OCI-LY7 (cell line): Measurements from ENCODE around the gene PCDHB2. TPM values are rescaled to one million over a fixed set of nuclear protein-coding genes. Genes with fewer than 3 reads are reported as not detected.

Source experiments
- BruUV-seq: library from RNA; stranded (reverse); fragments of 400-500 nt; replicated peaks from 2 replicates; lab custom pipeline; 2021; lab: Mats Ljungman, UMichigan
- CTCF ChIA-PET: fragments of 300-600 bp; sonication (Branson Sonifier 250); formaldehyde crosslinking; loops from one replicate; lab custom pipeline; 2022; ENCODE audit warnings: antibody characterized with exemption; ENCODE audit not compliant: unreplicated experiment; lab: Charles Lee
- POLR2A ChIA-PET: fragments of 300-600 bp; sonication (Branson Sonifier 250); formaldehyde crosslinking; loops from one replicate; lab custom pipeline; 2022; ENCODE audit warnings: antibody characterized with exemption; lab: Charles Lee
- DNase-seq: peaks from one replicate; pipeline ENCODE4 v3.0.0-alpha.2; 2015; ENCODE audit warnings: low spot score
- H2AFZ ChIP-seq: fragments of 200-600 bp; sonication (generic), shearing (Covaris generic); 2 replicates; pipeline ENCODE4 v1.6.1; 2014; ENCODE audit warnings: mild to moderate bottlenecking, antibody characterized with exemption, low read length, moderate library complexity
- H3K27ac ChIP-seq: fragments of 200-600 bp; sonication (generic); 2 replicates; pipeline ENCODE4 v1.5.1; 2014; ENCODE audit warnings: mixed run types, low read depth, mild to moderate bottlenecking, moderate library complexity, low read length, inconsistent platforms; ENCODE audit not compliant: poor library complexity, severe bottlenecking
- H3K36me3 ChIP-seq: fragments of 200-600 bp; sonication (generic); 2 replicates; pipeline ENCODE4 v1.6.1; 2014; ENCODE audit warnings: mild to moderate bottlenecking, antibody characterized with exemption, low read length, moderate library complexity, mixed read lengths; ENCODE audit not compliant: insufficient read depth
- H3K4me1 ChIP-seq: fragments of 200-600 bp; sonication (generic); 2 replicates; pipeline ENCODE4 v1.5.1; 2014; ENCODE audit warnings: mild to moderate bottlenecking, low read length; ENCODE audit not compliant: insufficient read depth, poor library complexity, severe bottlenecking
- H3K4me2 ChIP-seq: fragments of 200-600 bp; sonication (generic); 2 replicates; pipeline ENCODE4 v1.6.1; 2014; ENCODE audit warnings: mild to moderate bottlenecking, low read length
- H3K4me3 ChIP-seq: fragments of 200-600 bp; sonication (generic); 2 replicates; pipeline ENCODE4 v1.5.1; 2014; ENCODE audit warnings: mild to moderate bottlenecking, low read depth, low read length; ENCODE audit not compliant: poor library complexity, severe bottlenecking
- H3K79me2 ChIP-seq: fragments of 200-600 bp; sonication (generic); 2 replicates; pipeline ENCODE4 v1.6.1; 2016; ENCODE audit warnings: low read depth, mild to moderate bottlenecking, low read length, moderate library complexity, mixed read lengths; ENCODE audit not compliant: insufficient read depth
- H3K9me2 ChIP-seq: fragments of 200-600 bp; sonication (generic); 2 replicates; pipeline ENCODE4 v1.6.1; 2016; ENCODE audit warnings: mild to moderate bottlenecking, low read length, mixed read lengths; ENCODE audit not compliant: insufficient read depth
- H3K9me3 ChIP-seq: fragments of 200-600 bp; sonication (generic); 2 replicates; pipeline ENCODE4 v1.6.1; 2014; ENCODE audit warnings: mild to moderate bottlenecking, mixed run types, low read length, mixed read lengths
- H4K20me1 ChIP-seq: fragments of 200-600 bp; sonication (generic); 2 replicates; pipeline ENCODE4 v1.6.1; 2014; ENCODE audit warnings: mild to moderate bottlenecking, antibody characterized with exemption, low read length, moderate library complexity, mixed read lengths; ENCODE audit not compliant: insufficient read depth
- EZH2phosphoT487 ChIP-seq: fragments of 200-600 bp; sonication (generic); IDR thresholded peaks from 2 replicates; pipeline ENCODE4 v1.6.1; 2018; ENCODE audit warnings: low read depth, borderline replicate concordance, mild to moderate bottlenecking, mixed run types, antibody characterized with exemption, low read length, moderate library complexity, mixed read lengths
- intact Hi-C: fragments of 100-400 bp; cut with micrococcal nuclease; formaldehyde crosslinking; loops from one replicate; pipeline ENCODE4 v1.10.0; 2022; ENCODE audit not compliant: unreplicated experiment
- total RNA-seq, 2 experiments: library from RNA; depleted of rRNA in 1 of 2; stranded (reverse); fragments of >200 nt in 1 of 2; shearing (Covaris generic) in 1 of 2; gene quantifications; 2 replicates each; pipeline ENCODE4 v1.2.3, GENCODE V29; 2014 to 2022
- TF ChIP-seq, protein P1 (sequence below): fragments of 200-600 bp; sonication (generic); conservative IDR thresholded peaks from 2 replicates; pipeline ENCODE4 v1.5.1; 2014; ENCODE audit warnings: mild to moderate bottlenecking, antibody characterized with exemption, low read length, moderate library complexity, mixed read lengths

Gene PCDHB2
- total RNA-seq, 2 experiments from 2014 or later: not detected

DNA sequence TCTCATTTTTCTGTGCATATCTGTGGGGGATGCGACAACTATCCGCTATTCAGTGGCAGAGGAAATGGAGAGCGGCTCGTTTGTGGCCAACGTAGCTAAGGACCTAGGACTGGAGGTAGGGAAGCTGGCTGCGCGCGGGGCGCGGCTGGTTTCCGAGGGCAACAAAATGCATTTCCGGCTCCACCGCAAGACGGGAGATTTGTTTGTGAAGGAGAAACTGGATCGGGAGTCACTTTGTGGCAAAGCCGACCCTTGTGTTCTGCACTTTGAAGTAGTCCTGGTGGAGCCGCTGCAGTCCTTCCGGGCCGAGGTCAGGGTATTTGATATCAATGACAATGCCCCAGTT, 42.9 kb upstream of the PCDHB2 start:
- no peaks in the 10 kb centered on the region for H3K79me2 ChIP-seq
- ChIA-PET CTCF (no interaction called here), POLR2A (no interaction called here)
- H3K9me2 ChIP-seq: no peaks in the 10 kb centered on the region
- no peak overlapping the region for H3K27ac ChIP-seq
- no peak overlapping the region for H2AFZ ChIP-seq
- no peak overlapping the region for H3K4me2 ChIP-seq
- H3K4me1 ChIP-seq: no peaks in the 10 kb centered on the region
- no peaks in the 10 kb centered on the region for H4K20me1 ChIP-seq
- intact Hi-C loops: no loop called here
- DNase-seq: no peak
- H3K4me3 ChIP-seq: no peak overlapping the region
- H3K36me3 ChIP-seq: no peaks in the 10 kb centered on the region
- no TSS peak for BruUV-seq
- H3K9me3 ChIP-seq: no peaks in the 10 kb centered on the region
- TF ChIP-seq, protein P1, sequence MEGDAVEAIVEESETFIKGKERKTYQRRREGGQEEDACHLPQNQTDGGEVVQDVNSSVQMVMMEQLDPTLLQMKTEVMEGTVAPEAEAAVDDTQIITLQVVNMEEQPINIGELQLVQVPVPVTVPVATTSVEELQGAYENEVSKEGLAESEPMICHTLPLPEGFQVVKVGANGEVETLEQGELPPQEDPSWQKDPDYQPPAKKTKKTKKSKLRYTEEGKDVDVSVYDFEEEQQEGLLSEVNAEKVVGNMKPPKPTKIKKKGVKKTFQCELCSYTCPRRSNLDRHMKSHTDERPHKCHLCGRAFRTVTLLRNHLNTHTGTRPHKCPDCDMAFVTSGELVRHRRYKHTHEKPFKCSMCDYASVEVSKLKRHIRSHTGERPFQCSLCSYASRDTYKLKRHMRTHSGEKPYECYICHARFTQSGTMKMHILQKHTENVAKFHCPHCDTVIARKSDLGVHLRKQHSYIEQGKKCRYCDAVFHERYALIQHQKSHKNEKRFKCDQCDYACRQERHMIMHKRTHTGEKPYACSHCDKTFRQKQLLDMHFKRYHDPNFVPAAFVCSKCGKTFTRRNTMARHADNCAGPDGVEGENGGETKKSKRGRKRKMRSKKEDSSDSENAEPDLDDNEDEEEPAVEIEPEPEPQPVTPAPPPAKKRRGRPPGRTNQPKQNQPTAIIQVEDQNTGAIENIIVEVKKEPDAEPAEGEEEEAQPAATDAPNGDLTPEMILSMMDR: no peak
- no peak for TF ChIP-seq EZH2phosphoT487

GRCh38 chr5:141077826-141078225, 16.6 kb upstream of the PCDHB2 start:
- intact Hi-C loops: no loop called here
- H3K27ac ChIP-seq: no peak overlapping the region
- no peak overlapping the region for H2AFZ ChIP-seq
- ChIA-PET POLR2A (no interaction called here), CTCF (no interaction called here)
- no peaks in the 10 kb centered on the region for H3K36me3 ChIP-seq
- no peaks in the 10 kb centered on the region for H3K79me2 ChIP-seq
- H4K20me1 ChIP-seq: no peaks in the 10 kb centered on the region
- H3K4me3 ChIP-seq: no peak overlapping the region
- H3K4me1 ChIP-seq: no peaks in the 10 kb centered on the region
- TF ChIP-seq, protein P1: no peak
- TF ChIP-seq EZH2phosphoT487: no peak
- H3K9me2 ChIP-seq: no peaks in the 10 kb centered on the region
- H3K4me2 ChIP-seq: no peak overlapping the region
- no peaks in the 10 kb centered on the region for H3K9me3 ChIP-seq
- no TSS peak for BruUV-seq
- DNase-seq: no peak

- no peak for TF ChIP-seq EZH2phosphoT487
- TF ChIP-seq, protein P1: no peak
- no peak overlapping the region for H3K27ac ChIP-seq
- H2AFZ ChIP-seq: no peak overlapping the region
- no peak overlapping the region for H3K4me2 ChIP-seq
- no peaks in the 10 kb centered on the region for H3K79me2 ChIP-seq
- no TSS peak for BruUV-seq
- H3K36me3 ChIP-seq: no peaks in the 10 kb centered on the region
- no peaks in the 10 kb centered on the region for H3K9me3 ChIP-seq
- DNase-seq: no peak
- intact Hi-C loops: no loop called here
- no peaks in the 10 kb centered on the region for H3K4me1 ChIP-seq
- POLR2A ChIA-PET: no interaction called here
- H3K9me2 ChIP-seq: no peaks in the 10 kb centered on the region
- no peaks in the 10 kb centered on the region for H4K20me1 ChIP-seq
- CTCF ChIA-PET: no interaction called here
- H3K4me3 ChIP-seq: no peak overlapping the region
Measured at GRCh38 chr5:141082228-141082627, 12.2 kb upstream of the PCDHB2 start.
